ENCODE measurements around the gene CEP250.

CEP250 gene

DNA sequence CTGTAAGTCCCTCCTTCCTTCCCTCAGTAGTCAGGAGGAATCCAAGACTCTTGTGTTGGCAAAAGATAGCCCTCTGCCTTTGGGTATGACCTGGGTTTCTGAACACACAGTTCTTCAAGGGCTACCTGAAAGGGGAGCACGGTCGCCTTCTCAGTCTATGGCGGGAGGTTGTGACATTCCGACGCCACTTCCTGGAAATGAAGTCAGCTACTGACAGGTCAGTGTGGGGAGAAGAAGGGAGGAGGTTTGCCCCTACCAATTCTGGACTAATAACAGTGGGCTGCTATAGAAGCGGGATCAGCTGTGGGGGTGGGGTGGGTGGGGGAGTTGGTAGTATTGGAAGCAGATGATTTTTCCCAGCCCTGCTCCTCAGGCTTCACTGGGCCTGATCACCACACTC is 11.5 kb downstream of the CEP250 start:
- DNase-seq (ENCODE audit: low read depth) = no peak
- H3K4me3 ChIP-seq (ENCODE audit: low read length) = no peak overlapping the region
- TF ChIP-seq, protein P1, sequence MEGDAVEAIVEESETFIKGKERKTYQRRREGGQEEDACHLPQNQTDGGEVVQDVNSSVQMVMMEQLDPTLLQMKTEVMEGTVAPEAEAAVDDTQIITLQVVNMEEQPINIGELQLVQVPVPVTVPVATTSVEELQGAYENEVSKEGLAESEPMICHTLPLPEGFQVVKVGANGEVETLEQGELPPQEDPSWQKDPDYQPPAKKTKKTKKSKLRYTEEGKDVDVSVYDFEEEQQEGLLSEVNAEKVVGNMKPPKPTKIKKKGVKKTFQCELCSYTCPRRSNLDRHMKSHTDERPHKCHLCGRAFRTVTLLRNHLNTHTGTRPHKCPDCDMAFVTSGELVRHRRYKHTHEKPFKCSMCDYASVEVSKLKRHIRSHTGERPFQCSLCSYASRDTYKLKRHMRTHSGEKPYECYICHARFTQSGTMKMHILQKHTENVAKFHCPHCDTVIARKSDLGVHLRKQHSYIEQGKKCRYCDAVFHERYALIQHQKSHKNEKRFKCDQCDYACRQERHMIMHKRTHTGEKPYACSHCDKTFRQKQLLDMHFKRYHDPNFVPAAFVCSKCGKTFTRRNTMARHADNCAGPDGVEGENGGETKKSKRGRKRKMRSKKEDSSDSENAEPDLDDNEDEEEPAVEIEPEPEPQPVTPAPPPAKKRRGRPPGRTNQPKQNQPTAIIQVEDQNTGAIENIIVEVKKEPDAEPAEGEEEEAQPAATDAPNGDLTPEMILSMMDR (conservative IDR thresholded peaks at IDR 0.05; ENCODE audit: low read depth, low read length) = no peak

DNA sequence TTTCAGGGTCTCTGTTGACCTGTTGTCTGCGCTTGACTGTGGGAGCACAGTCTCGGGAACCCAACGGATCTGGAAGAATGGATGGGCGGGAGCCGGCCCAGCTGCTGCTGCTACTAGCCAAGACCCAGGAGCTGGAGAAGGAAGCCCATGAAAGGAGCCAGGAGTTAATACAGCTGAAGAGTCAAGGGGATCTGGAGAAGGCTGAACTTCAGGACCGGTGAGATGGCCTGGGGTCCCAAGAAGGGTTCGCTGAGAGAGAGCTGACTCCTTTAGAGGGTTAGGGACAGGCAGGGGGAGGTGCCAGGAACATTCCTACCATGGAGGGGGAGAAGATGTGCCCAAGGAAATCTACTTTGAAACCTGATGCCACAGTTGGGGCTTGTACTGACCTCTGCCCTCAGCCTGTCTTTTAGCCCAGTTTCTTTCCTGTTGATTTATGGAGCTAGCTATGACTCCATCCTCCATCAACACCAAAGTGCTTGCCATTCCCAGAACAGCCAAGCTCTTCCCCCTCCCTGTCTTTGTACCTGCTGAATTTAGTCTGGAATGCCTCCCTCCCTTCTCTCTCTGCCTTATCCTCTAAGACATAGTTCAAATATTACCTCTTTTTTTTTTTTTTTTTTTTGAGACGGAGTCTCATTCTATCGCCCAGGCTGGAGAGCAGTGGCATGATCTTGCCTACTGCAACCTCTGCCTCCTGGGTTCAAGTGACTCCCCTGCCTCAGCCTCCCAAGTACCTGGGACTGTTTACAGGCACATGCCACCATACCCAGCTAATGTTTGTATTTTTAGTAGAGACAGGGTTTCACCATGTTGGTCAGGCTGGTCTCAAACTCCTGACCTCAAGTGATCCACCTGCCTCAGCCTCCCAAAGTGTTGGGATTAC is 12.2 kb downstream of the CEP250 start:
- no peak overlapping the region for H3K4me3 ChIP-seq (ENCODE audit: low read length)
- DNase-seq (ENCODE audit: low read depth) = no peak
- TF ChIP-seq, protein P1 (conservative IDR thresholded peaks at IDR 0.05; ENCODE audit: low read depth, low read length) = no peak

DNA sequence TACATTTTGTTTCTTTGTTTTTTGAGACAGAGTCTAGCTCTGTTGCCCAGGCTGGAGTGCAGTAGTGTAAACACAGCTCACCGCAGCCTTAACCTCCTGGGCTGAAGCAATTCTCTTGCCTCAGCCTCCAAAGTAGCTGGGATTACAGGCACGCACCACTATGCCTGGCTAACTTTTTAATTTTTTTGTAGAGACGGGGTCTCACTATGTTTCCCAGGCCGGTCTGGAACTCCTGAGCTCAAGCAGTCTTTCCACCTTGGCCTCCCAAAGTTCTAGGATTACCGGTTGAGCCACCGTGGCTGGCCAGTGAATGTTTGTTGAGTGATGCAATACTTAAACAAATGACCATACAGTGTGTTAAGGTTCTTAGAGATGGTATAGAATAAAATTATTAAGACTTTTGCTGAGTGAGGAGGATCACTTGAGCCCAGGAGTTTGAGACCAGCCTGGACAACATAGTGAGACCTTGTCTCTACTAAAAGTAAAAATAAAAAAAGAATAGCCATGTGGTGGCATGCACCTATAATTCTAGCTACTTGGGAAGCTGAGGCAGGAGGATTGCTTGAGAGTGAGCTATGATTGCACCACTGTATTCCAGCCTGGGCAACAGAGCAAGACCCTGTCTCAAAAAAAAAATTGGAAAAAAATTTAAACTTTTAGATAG is 13.4 kb downstream of the CEP250 start:
- TF ChIP-seq, protein P1 (conservative IDR thresholded peaks at IDR 0.05; ENCODE audit: low read depth, low read length) = no peak
- H3K4me3 ChIP-seq (ENCODE audit: low read length) = no peak overlapping the region
- DNase-seq (ENCODE audit: low read depth) = no peak

DNA sequence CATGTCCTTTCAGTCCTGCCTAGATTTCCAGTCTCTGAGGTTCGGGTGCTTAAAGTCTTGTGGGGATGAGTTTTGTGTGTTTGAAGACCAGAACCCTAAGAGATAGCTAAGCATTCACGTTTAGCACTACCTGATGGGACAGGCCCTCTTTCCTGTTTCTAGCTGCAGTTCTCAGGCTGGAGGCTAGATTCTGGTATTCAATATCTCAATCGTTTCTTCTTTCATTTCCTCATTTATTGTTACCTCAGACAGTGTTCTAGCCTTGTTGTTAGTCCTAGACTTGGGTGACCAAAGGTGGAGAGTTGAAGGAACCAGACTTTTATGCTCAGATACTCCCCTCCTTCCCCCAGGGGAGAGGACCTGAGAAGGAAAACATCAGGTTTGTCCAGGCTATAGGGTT is 16.8 kb downstream of the CEP250 start:
- DNase-seq (ENCODE audit: low read depth) = no peak
- TF ChIP-seq, protein P1 (conservative IDR thresholded peaks at IDR 0.05; ENCODE audit: low read depth, low read length) = no peak
- H3K4me3 ChIP-seq (ENCODE audit: low read length) = no peak overlapping the region

DNA sequence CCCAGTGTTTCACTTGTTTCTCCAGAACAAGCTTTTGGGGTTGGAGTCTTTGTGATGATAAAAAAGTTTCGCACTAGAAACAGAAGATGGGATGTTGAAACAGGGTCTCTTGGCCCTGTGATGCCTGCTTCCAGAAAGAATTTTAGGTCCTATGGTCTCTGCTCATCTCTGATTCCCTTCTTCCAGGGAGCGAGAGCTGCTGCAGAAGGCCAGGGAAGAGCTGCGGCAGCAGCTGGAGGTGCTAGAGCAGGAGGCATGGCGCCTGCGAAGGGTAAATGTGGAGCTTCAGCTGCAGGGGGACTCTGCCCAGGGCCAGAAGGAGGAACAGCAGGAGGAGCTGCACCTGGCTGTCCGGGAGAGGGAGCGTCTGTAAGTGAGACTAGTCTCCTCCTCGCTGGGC is 18.3 kb downstream of the CEP250 start:
- no peak overlapping the region for H3K4me3 ChIP-seq (ENCODE audit: low read length)
- DNase-seq (ENCODE audit: low read depth) = no peak
- TF ChIP-seq, protein P1 (conservative IDR thresholded peaks at IDR 0.05; ENCODE audit: low read depth, low read length) = no peak

DNA sequence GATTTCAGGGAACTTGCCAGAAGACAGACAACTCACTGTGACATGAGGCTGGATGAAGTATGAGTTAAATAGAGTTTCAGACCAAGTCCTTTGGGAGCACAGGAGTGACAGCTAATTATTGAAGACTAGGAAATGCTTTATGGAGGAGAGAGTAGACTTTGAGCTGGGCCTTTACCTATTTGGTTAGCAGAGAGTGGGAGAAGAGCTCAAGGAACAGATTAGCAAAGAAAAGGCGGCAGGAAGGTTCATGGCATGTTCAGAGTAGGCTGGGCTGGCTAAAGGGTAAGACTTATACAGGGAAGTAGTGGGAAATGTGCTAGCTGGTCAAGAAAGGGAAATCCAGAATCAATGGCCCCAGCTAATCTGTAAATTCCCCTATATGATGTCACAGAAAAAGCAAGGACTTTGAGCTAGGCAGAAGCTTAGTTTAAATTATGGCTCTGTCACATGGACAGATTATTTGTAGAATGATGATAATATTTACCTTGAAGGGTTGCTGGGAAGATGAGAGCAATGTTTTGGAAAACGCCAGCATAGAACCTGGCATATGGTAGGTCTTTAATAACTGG is 19.0 kb downstream of the CEP250 start:
- no peak for DNase-seq (ENCODE audit: low read depth)
- no peak overlapping the region for H3K4me3 ChIP-seq (ENCODE audit: low read length)

More for the DNA sequence above, 19.0 kb downstream of the CEP250 start:
- TF ChIP-seq, protein P1 (conservative IDR thresholded peaks at IDR 0.05; ENCODE audit: low read depth, low read length) = no peak

All from retinal pigment epithelial cell (primary cell).